GM12892 (cell line): ENCODE measurements around the gene CBFB.

ENCODE experiments used
- DNase-seq: peaks from one replicate; pipeline ENCODE4 v3.0.0; 2011; ENCODE audit not compliant: insufficient read length
- FAIRE-seq: peaks from 2 replicates; lab custom pipeline; 2011; peaks lifted over from hg19 to GRCh38; lab: Jason Lieb, UNC
- POLR2A ChIP-seq: IDR thresholded peaks from 2 replicates; pipeline ENCODE4 v1.6.1; 2011; ENCODE audit warnings: low read depth, low read length, control low read depth
- POLR2AphosphoS5 ChIP-seq: IDR thresholded peaks from 2 replicates; pipeline ENCODE4 v1.6.1; 2011; ENCODE audit warnings: low read depth, low read length, control low read depth
- TAF1 ChIP-seq: IDR thresholded peaks from 2 replicates; pipeline ENCODE4 v1.6.1; 2011; ENCODE audit warnings: low read depth, mild to moderate bottlenecking, control low read depth, low read length, borderline replicate concordance

CBFB gene

DNA sequence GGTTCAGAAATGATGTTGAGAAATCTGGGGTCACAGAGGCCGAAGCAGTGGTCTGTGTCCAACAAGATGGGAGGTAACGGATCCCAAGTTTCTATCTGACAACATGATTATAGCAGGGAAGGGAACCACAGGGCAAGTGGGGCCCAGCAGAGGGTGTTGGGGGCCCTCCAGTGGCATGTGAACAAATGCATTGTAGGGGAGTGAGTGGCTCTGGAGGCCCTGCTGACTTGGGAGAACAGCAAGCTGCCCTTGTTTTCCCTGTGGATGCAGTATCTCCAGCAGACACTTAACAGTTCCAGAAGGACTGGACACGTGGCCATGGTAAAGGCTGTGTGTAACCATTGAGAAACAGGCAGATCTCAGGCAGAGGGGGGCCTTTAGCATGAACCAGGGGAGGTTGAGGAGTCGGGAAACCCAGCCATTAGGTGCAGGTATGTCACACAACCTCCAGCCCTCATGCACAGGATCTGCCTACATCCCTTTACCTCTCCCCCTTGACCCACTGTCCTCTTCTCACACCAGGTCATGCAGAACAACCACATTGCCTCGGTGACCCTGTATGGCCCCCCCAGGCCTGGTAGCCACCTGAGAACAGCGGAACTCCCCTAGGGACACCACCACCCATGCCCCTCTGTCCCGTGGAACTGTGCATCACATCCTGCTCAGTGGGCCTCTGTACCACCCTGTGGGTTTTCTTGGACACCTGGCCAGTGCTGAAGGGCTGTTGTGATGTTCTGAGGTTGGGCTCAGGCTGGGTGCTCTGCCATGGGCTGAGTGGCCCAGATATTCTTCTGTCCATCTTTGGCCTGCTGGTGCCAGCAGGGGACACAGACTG lies 117.8 kb downstream of the CBFB start:
- no peak for DNase-seq
- TF ChIP-seq TAF1: no peak
- TF ChIP-seq POLR2AphosphoS5: no peak
- no peak for TF ChIP-seq POLR2A
- no peak for FAIRE-seq

DNA sequence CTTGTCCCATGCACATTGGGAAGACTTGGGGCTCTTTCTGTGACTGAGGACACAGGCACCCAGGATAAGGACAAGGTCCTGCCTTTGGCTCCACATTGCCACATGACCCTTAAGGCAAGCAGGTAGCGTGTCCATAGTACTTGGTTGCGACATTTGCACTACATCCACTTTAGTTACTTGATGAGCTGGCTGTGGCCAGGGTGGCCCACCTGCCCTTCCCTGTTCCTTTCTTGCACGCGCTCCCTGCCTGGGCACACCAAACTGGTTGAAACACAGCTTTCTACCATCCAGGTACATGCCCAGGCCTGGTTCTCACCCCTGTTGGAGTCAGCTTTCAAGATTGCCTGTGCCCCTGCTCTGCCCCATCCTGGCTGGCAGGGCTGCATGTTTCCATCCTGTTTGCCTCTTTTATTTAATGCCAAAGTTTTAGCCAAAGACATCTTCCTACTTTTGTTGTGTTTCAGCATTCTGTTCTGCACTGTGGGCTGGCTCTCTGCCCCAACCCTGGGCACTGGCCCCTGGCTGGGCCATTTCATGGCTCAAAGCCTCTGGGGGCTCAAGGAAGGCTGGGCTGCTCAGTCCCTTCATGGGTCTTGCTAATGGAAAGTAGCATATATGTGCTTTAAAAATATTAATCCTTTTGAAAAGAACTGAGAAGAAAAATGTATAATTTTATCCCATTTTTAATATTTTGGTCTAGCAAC lies 118.6 kb downstream of the CBFB start:
- TF ChIP-seq TAF1 (no peak), POLR2A (no peak), POLR2AphosphoS5 (no peak)
- FAIRE-seq (no peak), DNase-seq (no peak)

DNA sequence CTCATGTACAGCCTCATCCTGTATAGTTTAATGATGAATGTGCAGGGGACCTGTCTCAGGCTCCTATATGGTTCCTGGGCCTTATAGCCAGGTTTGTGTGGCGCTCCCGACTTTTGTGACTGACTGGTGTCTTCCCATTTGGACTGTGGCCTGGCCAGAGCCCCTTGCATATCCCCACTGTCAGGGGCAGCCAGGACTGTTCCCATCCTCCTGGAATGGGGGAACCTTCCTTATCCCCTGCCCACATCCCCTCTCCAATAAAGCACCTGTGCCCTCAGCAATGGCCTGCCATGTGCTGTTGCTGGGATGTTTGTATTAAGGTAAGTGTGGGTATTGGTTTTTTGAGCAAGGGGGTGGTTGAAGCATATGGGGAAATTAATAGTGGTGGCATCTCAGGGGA lies 119.3 kb downstream of the CBFB start:
- no peak for FAIRE-seq
- TF ChIP-seq POLR2AphosphoS5 (no peak), TAF1 (no peak), POLR2A (no peak)
- DNase-seq: no peak

DNA sequence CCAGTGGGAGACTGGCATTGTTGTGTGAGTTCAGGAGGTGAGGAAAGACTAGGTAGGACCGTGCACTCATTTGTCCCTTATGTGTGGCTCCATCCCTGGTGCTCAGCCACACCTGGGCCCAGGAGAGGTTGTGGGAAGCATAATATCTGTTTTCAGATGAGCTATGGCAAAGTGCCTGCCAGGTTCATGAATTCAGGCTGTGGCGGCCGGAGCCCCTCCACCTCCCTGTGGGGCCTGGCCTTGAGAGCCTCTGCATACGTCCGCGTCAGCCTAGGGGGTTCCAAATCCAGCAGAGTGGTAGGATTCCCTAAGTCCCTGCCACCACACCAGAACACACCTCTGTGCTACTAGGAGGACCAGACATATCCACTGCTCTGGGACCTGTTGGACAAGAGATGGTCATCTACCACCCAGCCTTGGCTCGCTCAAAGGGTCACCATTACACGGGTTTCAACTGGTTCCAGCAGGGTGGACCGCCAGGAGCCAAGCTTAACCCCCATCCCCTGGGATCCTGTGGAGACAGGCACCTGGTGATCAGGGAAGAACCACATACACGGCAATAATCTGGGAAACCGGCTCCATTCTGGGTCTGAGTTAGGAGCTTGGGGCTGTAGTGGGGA lies 119.8 kb downstream of the CBFB start:
- DNase-seq: no peak
- no peak for TF ChIP-seq POLR2AphosphoS5
- no peak for FAIRE-seq

DNA sequence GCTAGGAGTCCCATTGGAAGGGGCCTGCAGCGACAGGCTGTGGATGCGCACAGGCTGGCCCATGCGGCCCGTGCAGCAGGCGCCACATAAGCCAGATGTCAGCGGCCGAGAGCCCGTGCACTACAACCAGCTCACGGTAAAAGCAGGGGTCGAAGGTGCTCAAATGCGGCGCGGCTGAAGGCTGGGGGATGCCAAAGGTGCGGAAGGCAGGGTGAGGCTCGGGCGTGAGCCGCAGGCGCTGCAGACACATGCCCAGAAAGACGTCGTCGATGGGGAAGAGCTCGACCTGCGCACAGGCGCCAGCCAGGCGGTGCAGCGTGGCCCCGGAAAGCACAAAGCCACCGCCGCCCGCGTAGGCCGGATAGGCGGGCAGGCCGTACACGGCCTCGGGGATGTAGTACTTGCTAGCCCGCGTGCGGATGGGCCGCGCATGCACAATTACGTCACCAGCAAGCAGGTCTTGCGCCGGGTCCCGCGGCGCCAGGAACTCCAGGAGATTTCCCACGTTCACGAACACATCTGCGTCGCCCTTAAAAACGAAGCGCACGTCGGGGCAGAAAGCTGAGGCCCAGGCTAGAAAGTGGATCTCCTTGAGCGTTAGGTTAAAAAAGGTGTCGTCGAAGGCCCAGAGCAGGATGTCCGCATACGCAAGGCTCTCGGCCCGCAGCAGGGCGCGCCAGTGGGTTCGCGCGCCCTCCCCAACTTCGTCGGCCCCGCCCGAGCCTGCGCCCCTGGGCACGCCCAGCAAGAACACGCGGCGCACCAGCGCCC lies 120.5 kb downstream of the CBFB start:
- DNase-seq (no peak), FAIRE-seq (no peak)
- TF ChIP-seq POLR2A (no peak), TAF1 (no peak), POLR2AphosphoS5 (no peak)

DNA sequence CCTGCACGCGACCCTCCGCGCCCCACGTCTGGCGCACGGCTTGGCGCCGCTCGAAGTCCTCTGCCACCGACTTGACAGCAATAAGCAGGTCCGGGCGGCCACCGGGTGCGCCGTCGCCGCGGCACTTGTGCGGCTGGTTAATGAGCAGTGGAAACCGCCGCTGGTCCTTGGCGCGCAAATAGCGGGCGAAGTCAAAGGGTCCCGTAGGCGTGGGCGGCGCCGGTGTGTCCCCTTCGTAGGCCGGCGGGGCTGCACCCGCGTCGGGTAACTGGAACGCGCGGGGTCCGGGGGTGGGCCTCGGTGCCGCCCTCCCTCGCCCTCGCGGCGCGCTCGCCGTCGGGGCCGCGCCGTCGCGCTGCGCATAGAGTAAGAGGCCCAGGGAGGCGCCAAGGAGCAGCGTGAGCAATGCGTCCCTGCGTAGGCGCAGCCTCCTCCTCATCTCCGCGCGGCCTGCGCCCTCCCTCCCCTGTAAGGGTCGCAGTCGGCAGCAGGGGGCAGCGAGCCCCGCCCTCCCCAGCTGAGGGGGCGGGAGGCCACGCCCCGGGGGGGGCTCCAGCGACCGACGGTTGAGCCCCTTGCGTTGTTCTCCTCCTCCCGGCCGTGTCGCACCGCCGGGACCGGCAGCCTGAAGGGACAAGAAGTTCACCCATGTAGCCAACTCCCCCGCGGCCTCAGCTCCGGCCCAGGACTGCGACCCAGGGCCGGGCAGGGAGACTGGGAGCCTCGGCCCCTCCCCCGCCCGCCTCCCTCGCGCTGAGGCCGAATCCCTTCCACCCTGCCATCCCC lies 121.3 kb downstream of the CBFB start:
- peak; percentile 92 for FAIRE-seq
- no peak for TF ChIP-seq POLR2A
- TF ChIP-seq POLR2AphosphoS5: no peak; the same call in 1 of the 2 replicates
- no peak for TF ChIP-seq TAF1
- peak; percentile 70 for DNase-seq
